Dendritic cell treated with granulocyte-macrophage colony-stimulating factor and Interleukin-4, amounts not matched to agents 40 ng/mL and 50 ng/mL, for 4 days (primary cell): ENCODE measurements around the gene EFCAB14.

ENCODE experiments used
- H3K27ac Mint-ChIP-seq: one replicate; pipeline ENCODE4 v1.8.0; 2022; ENCODE audit warnings: mild to moderate bottlenecking, mixed read lengths
- H3K27me3 Mint-ChIP-seq: one replicate; pipeline ENCODE4 v1.8.0; 2022; ENCODE audit warnings: mild to moderate bottlenecking, mixed read lengths
- H3K36me3 Mint-ChIP-seq: one replicate; pipeline ENCODE4 v1.8.0; 2022; ENCODE audit warnings: low read depth, mixed read lengths
- H3K4me1 Mint-ChIP-seq: one replicate; pipeline ENCODE4 v1.8.0; 2022; ENCODE audit warnings: low read depth, mixed read lengths
- H3K4me3 Mint-ChIP-seq: one replicate; pipeline ENCODE4 v1.8.0; 2022; ENCODE audit warnings: mild to moderate bottlenecking, moderate library complexity, mixed read lengths
- H3K9me3 Mint-ChIP-seq: one replicate; pipeline ENCODE4 v1.8.0; 2022; ENCODE audit warnings: mixed read lengths
- intact Hi-C: fragments of 100-400 bp; cut with micrococcal nuclease; formaldehyde crosslinking; loops from one replicate; pipeline ENCODE4 v1.15.0; 2022

Gene EFCAB14

GRCh38 chr1:46687093-46687659 is 31.7 kb downstream of the EFCAB14 start:
- no peak overlapping the region for H3K4me3 Mint-ChIP-seq
- H3K9me3 Mint-ChIP-seq: no peaks in the 10 kb centered on the region
- H3K36me3 Mint-ChIP-seq: peaks cover 99% of the 10 kb centered on the region
- H3K27me3 Mint-ChIP-seq: no peaks in the 10 kb centered on the region
- intact Hi-C loops: no loop called here
- peaks cover 40% of the 10 kb centered on the region for H3K4me1 Mint-ChIP-seq
- H3K27ac Mint-ChIP-seq: no peak overlapping the region

- peaks cover 99% of the 10 kb centered on the region for H3K36me3 Mint-ChIP-seq
Observed at GRCh38 chr1:46686255-46686654, 32.7 kb downstream of the EFCAB14 start.

GRCh38 chr1:46684670-46685069 is 34.2 kb downstream of the EFCAB14 start:
- intact Hi-C loops: no loop called here
- Mint-ChIP-seq H3K36me3 (peaks cover 100% of the 10 kb centered on the region), H3K9me3 (no peaks in the 10 kb centered on the region), H3K4me1 (peaks cover 23% of the 10 kb centered on the region), H3K27ac (no peak overlapping the region), H3K4me3 (no peak overlapping the region), H3K27me3 (no peaks in the 10 kb centered on the region)

More at GRCh38 chr1:46686255-46686654, 32.7 kb downstream of the EFCAB14 start:
- Mint-ChIP-seq H3K27ac (no peak overlapping the region), H3K9me3 (no peaks in the 10 kb centered on the region), H3K4me3 (no peak overlapping the region), H3K27me3 (no peaks in the 10 kb centered on the region), H3K4me1 (peaks cover 36% of the 10 kb centered on the region)
- intact Hi-C loops: no loop called here

- no peaks in the 10 kb centered on the region for H3K9me3 Mint-ChIP-seq
- H3K27ac Mint-ChIP-seq: no peak overlapping the region
- H3K27me3 Mint-ChIP-seq: no peaks in the 10 kb centered on the region
- peaks cover 98% of the 10 kb centered on the region for H3K36me3 Mint-ChIP-seq
- no peak overlapping the region for H3K4me3 Mint-ChIP-seq
- intact Hi-C loops: no loop called here
- H3K4me1 Mint-ChIP-seq: peaks cover 6% of the 10 kb centered on the region
Observed at GRCh38 chr1:46682064-46682463, 36.9 kb downstream of the EFCAB14 start.

GRCh38 chr1:46681333-46682034 is 37.4 kb downstream of the EFCAB14 start:
- Mint-ChIP-seq H3K27me3 (no peaks in the 10 kb centered on the region), H3K27ac (no peak overlapping the region), H3K9me3 (no peaks in the 10 kb centered on the region), H3K4me1 (peaks cover 1% of the 10 kb centered on the region), H3K4me3 (no peak overlapping the region), H3K36me3 (peaks cover 98% of the 10 kb centered on the region)
- intact Hi-C loops: no loop called here

- Mint-ChIP-seq H3K4me1 (no peaks in the 10 kb centered on the region), H3K9me3 (no peaks in the 10 kb centered on the region), H3K36me3 (peaks cover 98% of the 10 kb centered on the region), H3K27me3 (no peaks in the 10 kb centered on the region), H3K4me3 (no peak overlapping the region), H3K27ac (no peak overlapping the region)
- intact Hi-C loops: no loop called here
Observed at GRCh38 chr1:46679789-46680573, 38.9 kb downstream of the EFCAB14 start.

- no peaks in the 10 kb centered on the region for H3K27me3 Mint-ChIP-seq
- peaks cover 98% of the 10 kb centered on the region for H3K36me3 Mint-ChIP-seq
- no peak overlapping the region for H3K27ac Mint-ChIP-seq
- intact Hi-C loops: no loop called here
- no peaks in the 10 kb centered on the region for H3K9me3 Mint-ChIP-seq
- H3K4me1 Mint-ChIP-seq: no peaks in the 10 kb centered on the region
- no peak overlapping the region for H3K4me3 Mint-ChIP-seq
Observed at GRCh38 chr1:46677339-46677738, 41.6 kb downstream of the EFCAB14 start.

GRCh38 chr1:46676531-46676930 is 42.4 kb downstream of the EFCAB14 start:
- Mint-ChIP-seq H3K9me3 (no peaks in the 10 kb centered on the region), H3K4me1 (no peaks in the 10 kb centered on the region), H3K4me3 (no peak overlapping the region), H3K27ac (no peak overlapping the region), H3K36me3 (peaks cover 92% of the 10 kb centered on the region), H3K27me3 (no peaks in the 10 kb centered on the region)
- intact Hi-C loops: no loop called here

GRCh38 chr1:46675549-46676314 is 43.2 kb downstream of the EFCAB14 start:
- no peak overlapping the region for H3K4me3 Mint-ChIP-seq

GRCh38 chr1:46673749-46674182 is 45.1 kb downstream of the EFCAB14 start:
- Mint-ChIP-seq H3K9me3 (no peaks in the 10 kb centered on the region), H3K27me3 (no peaks in the 10 kb centered on the region), H3K36me3 (peaks cover 66% of the 10 kb centered on the region), H3K4me3 (no peak overlapping the region), H3K4me1 (no peaks in the 10 kb centered on the region), H3K27ac (no peak overlapping the region)
- intact Hi-C loops: no loop called here

More at GRCh38 chr1:46675549-46676314, 43.2 kb downstream of the EFCAB14 start:
- no peaks in the 10 kb centered on the region for H3K4me1 Mint-ChIP-seq
- intact Hi-C loops: no loop called here
- H3K9me3 Mint-ChIP-seq: no peaks in the 10 kb centered on the region
- H3K27ac Mint-ChIP-seq: no peak overlapping the region
- no peaks in the 10 kb centered on the region for H3K27me3 Mint-ChIP-seq
- peaks cover 84% of the 10 kb centered on the region for H3K36me3 Mint-ChIP-seq

GRCh38 chr1:46672696-46673095 is 46.2 kb downstream of the EFCAB14 start:
- no peaks in the 10 kb centered on the region for H3K9me3 Mint-ChIP-seq
- peaks cover under 1% of the 10 kb centered on the region for H3K4me1 Mint-ChIP-seq
- H3K27ac Mint-ChIP-seq: no peak overlapping the region
- no peak overlapping the region for H3K4me3 Mint-ChIP-seq
- peaks cover 55% of the 10 kb centered on the region for H3K36me3 Mint-ChIP-seq
- no peaks in the 10 kb centered on the region for H3K27me3 Mint-ChIP-seq
- intact Hi-C loops: no loop called here

- no peaks in the 10 kb centered on the region for H3K27me3 Mint-ChIP-seq
- H3K9me3 Mint-ChIP-seq: no peaks in the 10 kb centered on the region
- peaks cover 44% of the 10 kb centered on the region for H3K36me3 Mint-ChIP-seq
- H3K27ac Mint-ChIP-seq: no peak within 1 kb of the TSS
- H3K4me3 Mint-ChIP-seq: no peak within 1 kb of the TSS
- H3K4me1 Mint-ChIP-seq: peaks cover 12% of the 10 kb centered on the region
- intact Hi-C loops: no loop called here
Observed at GRCh38 chr1:46671554-46671953, 47.4 kb downstream of the EFCAB14 start, which contains the start of gene TEX38. Gene TEX38 (plus strand): TSS chr1:46671854. CDS start chr1:46671935, 81 bp downstream.

GRCh38 chr1:46670134-46670533 is 48.8 kb downstream of the EFCAB14 start:
- Mint-ChIP-seq H3K27ac (no peak overlapping the region), H3K36me3 (peaks cover 31% of the 10 kb centered on the region), H3K4me1 (peaks cover 18% of the 10 kb centered on the region), H3K9me3 (no peaks in the 10 kb centered on the region), H3K27me3 (no peaks in the 10 kb centered on the region), H3K4me3 (no peak overlapping the region)
- intact Hi-C loops: no loop called here
